IMR-90 (cell line): ENCODE measurements around the gene KLHL6. TPM values are rescaled to one million over a fixed set of nuclear protein-coding genes. Genes with fewer than 3 reads are reported as not detected.

Experiments
- ATAC-seq: fragments of 200-7000 bp; cut with Tn5 transposase; 2 replicates; pipeline ENCODE4 v1.9.1; 2020; ENCODE audit warnings: low read depth, mild to moderate bottlenecking, moderate library complexity
- BruUV-seq: library from RNA; stranded (reverse); fragments of 400-500 nt; replicated peaks from 2 replicates; lab custom pipeline; 2021; lab: Mats Ljungman, UMichigan
- CTCF ChIA-PET: fragments of 300-600 bp; formaldehyde crosslinking; extraction: SDS; loops from one replicate; lab custom pipeline; 2021; ENCODE audit warnings: antibody characterized with exemption; lab: Yijun Ruan, JAX
- POLR2A ChIA-PET: fragments of 300-600 bp; sonication (Branson Sonifier 250); formaldehyde crosslinking; loops from one replicate; lab custom pipeline; 2022; ENCODE audit warnings: antibody characterized with exemption; ENCODE audit not compliant: unreplicated experiment; lab: Charles Lee
- DNase-seq: peaks from one replicate; pipeline ENCODE4 v3.0.0; 2013
- H2AFZ ChIP-seq: replicated peaks from 2 replicates; pipeline ENCODE3; 2013; ENCODE audit warnings: low read length, mild to moderate bottlenecking; ENCODE audit not compliant: poor library complexity
- H2AK5ac ChIP-seq: 2 replicates; pipeline ENCODE4 v1.6.1; 2013; ENCODE audit warnings: low read depth, low read length, inconsistent platforms
- H2AK9ac ChIP-seq: replicated peaks from 2 replicates; pipeline ENCODE3; 2013; ENCODE audit warnings: mild to moderate bottlenecking, low read depth, low read length, moderate library complexity; ENCODE audit not compliant: poor library complexity
- H2BK120ac ChIP-seq: 2 replicates; pipeline ENCODE4 v1.6.1; 2013; ENCODE audit warnings: low read depth, low read length, inconsistent platforms
- H2BK15ac ChIP-seq: 3 replicates; pipeline ENCODE4 v1.6.1; 2013; ENCODE audit warnings: low read depth, low read length, inconsistent platforms
- H2BK20ac ChIP-seq: 2 replicates; pipeline ENCODE4 v1.6.1; 2013; ENCODE audit warnings: low read depth, mild to moderate bottlenecking, inconsistent platforms, low read length, moderate library complexity
- H2BK5ac ChIP-seq: 2 replicates; pipeline ENCODE4 v1.6.1; 2013; ENCODE audit warnings: mild to moderate bottlenecking, low read depth, low read length, inconsistent platforms; ENCODE audit not compliant: poor library complexity, severe bottlenecking
- H3K14ac ChIP-seq: replicated peaks from 2 replicates; pipeline ENCODE4 v1.6.1; 2013; ENCODE audit warnings: low read depth, low read length, inconsistent platforms
- H3K18ac ChIP-seq: 2 replicates; pipeline ENCODE4 v1.6.1; 2013; ENCODE audit warnings: low read depth, low read length, control low read depth
- H3K23ac ChIP-seq: 2 replicates; pipeline ENCODE4 v1.6.1; 2013; ENCODE audit warnings: low read depth, low read length, inconsistent platforms
- H3K27ac ChIP-seq: 2 replicates; pipeline ENCODE4 v1.5.1; 2013; ENCODE audit warnings: mild to moderate bottlenecking, control low read depth, low read length; ENCODE audit not compliant: insufficient read depth
- H3K27me3 ChIP-seq: 2 replicates; pipeline ENCODE4 v1.6.1; 2013; ENCODE audit warnings: low read length; ENCODE audit not compliant: control insufficient read depth, insufficient read depth
- H3K36me3 ChIP-seq: 2 replicates; pipeline ENCODE4 v1.6.1; 2013; ENCODE audit warnings: low read length, mixed read lengths; ENCODE audit not compliant: control insufficient read depth, insufficient read depth
- H3K4ac ChIP-seq: 2 replicates; pipeline ENCODE4 v1.6.1; 2013; ENCODE audit warnings: low read depth, low read length, inconsistent platforms
- H3K4me1 ChIP-seq: 2 replicates; pipeline ENCODE4 v1.6.1; 2013; ENCODE audit warnings: low read length, mixed read lengths; ENCODE audit not compliant: control insufficient read depth, insufficient read depth
- H3K4me2 ChIP-seq: 2 replicates; pipeline ENCODE4 v1.6.1; 2013; ENCODE audit warnings: low read depth, mild to moderate bottlenecking, control low read depth, low read length, moderate library complexity
- H3K4me3 ChIP-seq: 2 replicates; pipeline ENCODE4 v1.5.1; 2013; ENCODE audit warnings: low read depth, mild to moderate bottlenecking, control low read depth, low read length, moderate library complexity; ENCODE audit not compliant: insufficient read depth
- H3K56ac ChIP-seq: 2 replicates; pipeline ENCODE4 v1.6.1; 2013; ENCODE audit warnings: low read length, inconsistent platforms; ENCODE audit not compliant: insufficient read depth; ENCODE audit errors: extremely low read depth
- H3K79me1 ChIP-seq, 2 experiments: 2 replicates each; pipeline ENCODE4 v1.6.1; 2013; ENCODE audit warnings: low read length in 2 of 2, inconsistent platforms in 1 of 2, low read depth in 1 of 2
- H3K9ac ChIP-seq: 2 replicates; pipeline ENCODE4 v1.6.1; 2013; ENCODE audit warnings: low read depth, low read length, control low read depth
- H3K9me1 ChIP-seq: 2 replicates; pipeline ENCODE4 v1.6.1; 2013; ENCODE audit warnings: low read length, inconsistent platforms; ENCODE audit not compliant: insufficient read depth
- H3K9me3 ChIP-seq: 2 replicates; pipeline ENCODE4 v1.6.1; 2013; ENCODE audit warnings: low read length; ENCODE audit not compliant: control insufficient read depth, insufficient read depth
- H4K20me1 ChIP-seq: 2 replicates; pipeline ENCODE4 v1.6.1; 2013; ENCODE audit warnings: low read length, inconsistent platforms; ENCODE audit not compliant: insufficient read depth
- H4K5ac ChIP-seq: 2 replicates; pipeline ENCODE4 v1.6.1; 2013; ENCODE audit warnings: mild to moderate bottlenecking, low read depth, low read length, control low read depth
- H4K8ac ChIP-seq, 2 experiments: 2 replicates each; pipeline ENCODE4 v1.6.1; 2013; ENCODE audit warnings: low read depth in 2 of 2, low read length in 2 of 2, control low read depth in 1 of 2, inconsistent platforms in 1 of 2
- H4K91ac ChIP-seq: 2 replicates; pipeline ENCODE4 v1.6.1; 2013; ENCODE audit warnings: low read depth, low read length, inconsistent platforms; ENCODE audit not compliant: insufficient read depth
- BHLHE40 ChIP-seq: fragments of 150-350 bp; IDR thresholded peaks from 2 replicates; pipeline ENCODE4 v1.6.1; 2016; ENCODE audit warnings: mild to moderate bottlenecking, low read depth, low read length
- CEBPB ChIP-seq: IDR thresholded peaks from 2 replicates; pipeline ENCODE4 v1.6.1; 2012; ENCODE audit warnings: low read depth, low read length, improper control_type of control experiment
- CHD1 ChIP-seq: IDR thresholded peaks from 2 replicates; pipeline ENCODE4 v1.6.1; 2012; ENCODE audit warnings: low read depth, low read length, improper control_type of control experiment
- MAZ ChIP-seq: IDR thresholded peaks from 2 replicates; pipeline ENCODE4 v1.6.1; 2012; ENCODE audit warnings: low read depth, mild to moderate bottlenecking, low read length, improper control_type of control experiment, moderate library complexity, borderline replicate concordance
- MXI1 ChIP-seq: IDR thresholded peaks from 2 replicates; pipeline ENCODE4 v1.6.1; 2012; ENCODE audit warnings: low read depth, mild to moderate bottlenecking, low read length, moderate library complexity, borderline replicate concordance
- POLR2A ChIP-seq: IDR thresholded peaks from 2 replicates; pipeline ENCODE4 v1.6.1; 2012; ENCODE audit warnings: mild to moderate bottlenecking, low read depth, low read length
- RAD21 ChIP-seq: IDR thresholded peaks from 2 replicates; pipeline ENCODE4 v1.6.1; 2012; ENCODE audit warnings: low read length, improper control_type of control experiment
- RCOR1 ChIP-seq: IDR thresholded peaks from 2 replicates; pipeline ENCODE4 v1.6.1; 2012; ENCODE audit warnings: mild to moderate bottlenecking, low read length, improper control_type of control experiment; ENCODE audit not compliant: insufficient replicate concordance
- SMC3 ChIP-seq: fragments of 150-350 bp; IDR thresholded peaks from 2 replicates; pipeline ENCODE4 v1.6.1; 2016; ENCODE audit warnings: low read depth, mild to moderate bottlenecking, antibody characterized with exemption, low read length, moderate library complexity
- WGBS, 2 experiments: methylation state at CpG; one replicate each; pipeline versions ENCODE4 v1.1.5 to v1.1.7; 2013; ENCODE audit warnings: missing lambda C conversion rate in 2 of 2; ENCODE audit not compliant: insufficient read length in 1 of 2; ENCODE audit errors: extremely low coverage in 2 of 2; 5-methylcytosine and 5-hydroxymethylcytosine counted together
- dilution Hi-C: fragments of 300-500 bp; cut with HindIII; formaldehyde crosslinking; loops from one replicate; pipeline ENCODE4 v1.14.3; 2018; ENCODE audit warnings: low sequenced_read_pairs; ENCODE audit not compliant: unreplicated experiment
- in situ Hi-C: fragments of 300-500 bp; cut with MboI; formaldehyde crosslinking; loops from 3 replicates; pipeline ENCODE4 v1.14.3; 2019; ENCODE audit warnings: low sequenced_read_pairs, inconsistent platforms, mixed read lengths
- intact Hi-C: fragments of 100-400 bp; cut with micrococcal nuclease; formaldehyde crosslinking; loops from 2 replicates; pipeline ENCODE4 v1.10.0; 2022
- polyA plus RNA-seq, 3 experiments: library from polyadenylated mRNA; depleted of rRNA; stranded (reverse); fragments of >200 nt; gene quantifications; 2 replicates each; pipeline ENCODE4 v1.2.3, GENCODE V29; 2012; ENCODE audit warnings: low replicate concordance in 1 of 3
- total RNA-seq: library from RNA; depleted of rRNA; stranded (reverse); fragments of >200 nt; gene quantifications from 2 replicates; pipeline ENCODE4 v1.2.3, GENCODE V29; 2012
- TF ChIP-seq, protein P1 (sequence below): fragments of 150-350 bp; IDR thresholded peaks from 2 replicates; pipeline ENCODE4 v1.6.1; 2017; ENCODE audit warnings: mild to moderate bottlenecking, antibody characterized with exemption, low read length, low read depth
- TF ChIP-seq, protein P2 (sequence below): conservative IDR thresholded peaks from 2 replicates; pipeline ENCODE4 v1.5.1; 2012; ENCODE audit warnings: mild to moderate bottlenecking, low read depth, low read length, improper control_type of control experiment

KLHL6 gene
- total and polyA plus RNA-seq, 2 of the 4 experiments (the other 2 are of a cell fraction): not detected

DNA sequence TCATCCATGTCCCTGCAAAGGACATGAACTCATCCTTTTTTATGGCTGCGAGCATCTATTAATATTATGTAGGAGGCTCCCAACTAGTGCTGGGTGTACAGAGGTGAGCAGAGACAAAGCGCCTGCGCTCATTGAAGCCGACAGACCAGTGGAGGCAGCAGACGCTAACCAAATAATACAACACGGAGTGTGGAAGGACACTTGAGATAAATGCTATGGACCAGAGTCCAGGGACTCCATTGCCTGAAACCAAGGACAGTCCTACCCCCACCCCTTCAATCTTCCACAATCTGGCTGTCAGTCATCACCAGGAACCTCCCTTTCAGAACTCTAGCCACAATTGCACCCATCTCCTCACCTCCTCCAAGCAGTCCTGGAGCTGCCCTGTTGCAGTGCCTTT lies 41.5 kb downstream of the KLHL6 start:
- H3K56ac ChIP-seq: no peak overlapping the region
- H4K91ac ChIP-seq: no peak overlapping the region
- TF ChIP-seq SMC3: no peak
- no peak for TF ChIP-seq CEBPB
- TF ChIP-seq RAD21: no peak
- TF ChIP-seq POLR2A: no peak
- no peak for TF ChIP-seq MAZ
- no peak for TF ChIP-seq MXI1
- TF ChIP-seq, protein P1, sequence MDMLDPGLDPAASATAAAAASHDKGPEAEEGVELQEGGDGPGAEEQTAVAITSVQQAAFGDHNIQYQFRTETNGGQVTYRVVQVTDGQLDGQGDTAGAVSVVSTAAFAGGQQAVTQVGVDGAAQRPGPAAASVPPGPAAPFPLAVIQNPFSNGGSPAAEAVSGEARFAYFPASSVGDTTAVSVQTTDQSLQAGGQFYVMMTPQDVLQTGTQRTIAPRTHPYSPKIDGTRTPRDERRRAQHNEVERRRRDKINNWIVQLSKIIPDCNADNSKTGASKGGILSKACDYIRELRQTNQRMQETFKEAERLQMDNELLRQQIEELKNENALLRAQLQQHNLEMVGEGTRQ: no peak
- no peak for TF ChIP-seq RCOR1
- TF ChIP-seq BHLHE40: no peak
- TF ChIP-seq, protein P2, sequence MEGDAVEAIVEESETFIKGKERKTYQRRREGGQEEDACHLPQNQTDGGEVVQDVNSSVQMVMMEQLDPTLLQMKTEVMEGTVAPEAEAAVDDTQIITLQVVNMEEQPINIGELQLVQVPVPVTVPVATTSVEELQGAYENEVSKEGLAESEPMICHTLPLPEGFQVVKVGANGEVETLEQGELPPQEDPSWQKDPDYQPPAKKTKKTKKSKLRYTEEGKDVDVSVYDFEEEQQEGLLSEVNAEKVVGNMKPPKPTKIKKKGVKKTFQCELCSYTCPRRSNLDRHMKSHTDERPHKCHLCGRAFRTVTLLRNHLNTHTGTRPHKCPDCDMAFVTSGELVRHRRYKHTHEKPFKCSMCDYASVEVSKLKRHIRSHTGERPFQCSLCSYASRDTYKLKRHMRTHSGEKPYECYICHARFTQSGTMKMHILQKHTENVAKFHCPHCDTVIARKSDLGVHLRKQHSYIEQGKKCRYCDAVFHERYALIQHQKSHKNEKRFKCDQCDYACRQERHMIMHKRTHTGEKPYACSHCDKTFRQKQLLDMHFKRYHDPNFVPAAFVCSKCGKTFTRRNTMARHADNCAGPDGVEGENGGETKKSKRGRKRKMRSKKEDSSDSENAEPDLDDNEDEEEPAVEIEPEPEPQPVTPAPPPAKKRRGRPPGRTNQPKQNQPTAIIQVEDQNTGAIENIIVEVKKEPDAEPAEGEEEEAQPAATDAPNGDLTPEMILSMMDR: no peak
- TF ChIP-seq CHD1: no peak
- ChIA-PET CTCF (no interaction called here), POLR2A (no interaction called here)
- no peak overlapping the region for H2BK15ac ChIP-seq
- in situ Hi-C loops: no loop called here
- no peak overlapping the region for H2BK120ac ChIP-seq
- dilution Hi-C loops: no loop called here
- no peak overlapping the region for H3K4ac ChIP-seq
- H3K4me2 ChIP-seq: no peak overlapping the region
- H4K5ac ChIP-seq: no peak overlapping the region
- H2AK5ac ChIP-seq: no peak overlapping the region
- no peak overlapping the region for H2BK5ac ChIP-seq
- H3K9ac ChIP-seq: no peak overlapping the region
- no peak overlapping the region for H3K23ac ChIP-seq
- WGBS, 2 experiments: no CpG with 5 or more reads among the region's 6 CpGs
- peaks cover 27% of the 10 kb centered on the region for H3K27me3 ChIP-seq
- H4K8ac ChIP-seq: no peak overlapping the region
- no peak overlapping the region for H3K18ac ChIP-seq
- H3K36me3 ChIP-seq: no peaks in the 10 kb centered on the region
- no peak overlapping the region for H3K27ac ChIP-seq
- no peaks in the 10 kb centered on the region for H3K9me1 ChIP-seq
- DNase-seq (no peak), ATAC-seq (no peak)
- no peak overlapping the region for H3K4me3 ChIP-seq
- no peak overlapping the region for H2AFZ ChIP-seq
- H3K79me1 ChIP-seq: no peaks in the 10 kb centered on the region
- BruUV-seq: no TSS peak
- H3K14ac ChIP-seq: no peak overlapping the region
- H4K20me1 ChIP-seq: no peaks in the 10 kb centered on the region
- H2AK9ac ChIP-seq: no peak overlapping the region
- H3K4me1 ChIP-seq: no peaks in the 10 kb centered on the region
- no peaks in the 10 kb centered on the region for H3K9me3 ChIP-seq
- no peak overlapping the region for H2BK20ac ChIP-seq
- intact Hi-C loops: no loop called here
